AG09319 (cell line): ENCODE data around the gene ZNF536.

Experiments
- DNase-seq: peaks from one replicate; pipeline ENCODE4 v3.0.0-alpha.2; 2010; ENCODE audit warnings: low read depth; ENCODE audit errors: extremely low read depth
- CTCF ChIP-seq: IDR thresholded peaks from 2 replicates; pipeline ENCODE4 v1.5.1; 2011; ENCODE audit warnings: low read depth, mild to moderate bottlenecking, inconsistent platforms, low read length, moderate library complexity

The ZNF536 gene

GRCh38 chr19:30547246-30547645 lies 175.1 kb downstream of the ZNF536 start:
- TF ChIP-seq CTCF, result no peak
- no peak for DNase-seq

GRCh38 chr19:30549151-30549550 lies 177.0 kb downstream of the ZNF536 start:
- DNase-seq, result no peak
- TF ChIP-seq CTCF, result no peak

GRCh38 chr19:30551271-30551670 lies 179.1 kb downstream of the ZNF536 start:
- no peak for TF ChIP-seq CTCF
- no peak for DNase-seq

- no peak for DNase-seq
- TF ChIP-seq CTCF, result no peak
Observed at GRCh38 chr19:30552593-30552992, 180.4 kb downstream of the ZNF536 start.

GRCh38 chr19:30555075-30555790 lies 183.0 kb downstream of the ZNF536 start:
- no peak for TF ChIP-seq CTCF
- DNase-seq, result no peak

GRCh38 chr19:30555791-30556110 lies 183.6 kb downstream of the ZNF536 start:
- DNase-seq, result no peak
- TF ChIP-seq CTCF, result no peak

GRCh38 chr19:30556230-30556711 lies 184.1 kb downstream of the ZNF536 start:
- TF ChIP-seq CTCF, result no peak
- no peak for DNase-seq
